GM19023 (cell line): ENCODE measurements around the gene POU2F1.

Experiments
- ATAC-seq: cut with Tn5 transposase; IDR thresholded peaks from one replicate; pipeline ENCODE4 v1.9.1; 2021; ENCODE audit warnings: mild to moderate bottlenecking, moderate library complexity; ENCODE audit not compliant: unreplicated experiment

The POU2F1 gene

DNA sequence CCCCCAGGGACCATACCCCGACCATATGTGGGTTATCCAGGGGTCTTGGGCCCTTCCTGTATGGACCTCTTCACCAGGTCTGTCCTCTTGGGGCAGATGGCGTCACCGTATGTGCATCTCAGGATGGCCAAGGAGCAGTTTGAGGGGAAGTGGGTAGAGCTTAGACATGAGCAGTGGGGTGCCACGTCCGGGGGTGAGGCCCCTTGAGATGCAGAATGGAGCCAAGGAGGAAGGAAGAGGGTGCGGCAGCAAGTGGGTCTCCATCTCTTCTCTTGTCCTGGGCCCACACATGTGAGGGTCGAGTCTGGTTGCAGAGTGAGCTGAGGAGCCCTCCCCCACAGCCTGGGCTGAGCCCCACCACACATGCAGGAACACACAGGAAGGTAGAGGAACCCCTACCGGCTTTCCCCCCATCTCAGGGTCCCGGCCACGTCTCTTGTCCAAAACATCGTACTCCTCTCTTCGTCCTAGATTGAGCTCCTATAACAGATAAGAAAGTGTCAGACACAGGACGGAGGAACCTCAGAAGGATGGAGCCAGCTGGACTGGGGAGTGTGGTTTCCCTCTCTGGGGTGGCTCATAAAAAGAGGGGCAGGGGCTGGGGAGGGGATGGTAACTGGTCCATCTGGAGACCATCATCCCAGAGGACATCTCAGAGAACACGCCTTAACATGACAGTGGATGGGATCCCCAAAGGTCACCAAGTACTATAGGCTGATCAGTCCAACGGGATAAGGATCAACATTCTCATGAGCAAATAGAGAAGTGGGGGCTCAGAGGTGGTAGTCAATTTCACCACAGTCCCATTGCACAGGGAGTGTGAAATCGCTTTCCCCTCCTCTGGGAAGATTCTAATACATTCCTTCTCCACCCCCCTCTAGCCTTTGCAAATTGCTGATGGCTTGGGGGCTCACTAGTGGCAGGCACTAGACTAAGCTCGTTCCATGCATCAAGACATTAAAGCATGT is 217.8 kb downstream of the POU2F1 start:
- ATAC-seq = no peak

DNA sequence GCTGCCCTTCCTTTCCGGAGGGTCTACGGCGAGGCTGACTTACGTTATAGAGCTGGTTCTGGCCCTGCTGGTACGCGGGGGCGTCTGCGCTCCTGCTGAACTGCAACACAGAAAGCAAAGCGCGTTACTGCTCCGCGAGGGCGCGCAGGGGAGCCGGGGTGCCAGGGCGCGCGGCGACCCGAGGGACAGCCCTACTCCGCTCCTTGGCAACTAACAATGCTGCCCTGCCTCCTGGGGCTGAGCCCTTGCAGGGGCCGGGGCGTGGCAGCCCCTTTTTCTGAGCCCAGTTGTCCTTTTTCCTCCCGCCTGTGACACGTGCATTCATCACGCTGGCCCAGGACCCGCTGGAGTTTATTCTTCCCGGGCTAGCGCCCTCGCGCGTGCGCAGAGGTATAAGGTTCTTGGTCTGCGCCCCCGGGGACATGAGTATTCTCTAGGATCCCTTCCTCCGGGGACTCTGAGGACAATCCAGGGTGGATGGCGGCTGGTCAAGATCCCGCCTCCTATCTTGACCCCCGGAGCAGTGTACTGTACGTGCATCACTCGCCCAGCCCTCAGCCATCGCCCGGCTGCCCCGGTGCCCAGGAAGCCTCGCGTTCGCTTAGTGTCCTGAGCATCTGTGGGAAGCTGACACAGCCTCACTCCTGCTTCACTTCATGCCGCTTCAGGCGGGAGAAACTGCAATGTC is 218.8 kb downstream of the POU2F1 start:
- ATAC-seq = no peak

DNA sequence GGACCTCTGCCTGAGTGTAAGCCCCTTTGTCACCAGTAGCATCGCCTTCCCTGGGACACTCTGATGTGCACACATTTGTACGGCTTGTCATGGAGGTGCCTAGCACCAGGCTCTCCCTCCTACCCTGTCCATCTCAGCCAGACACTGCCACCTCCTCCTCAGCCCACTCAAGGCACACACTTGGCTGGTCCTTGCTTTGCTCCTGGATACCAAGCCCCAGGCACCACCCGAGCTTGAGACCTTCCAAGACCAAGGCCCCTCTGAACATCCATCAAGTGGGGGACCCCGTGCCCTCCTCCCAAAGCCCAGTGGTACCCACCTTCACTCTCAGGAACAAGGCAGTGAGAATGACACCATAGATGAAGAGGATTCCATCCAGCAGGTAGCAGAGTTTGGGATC is 219.7 kb downstream of the POU2F1 start:
- ATAC-seq = no peak

DNA sequence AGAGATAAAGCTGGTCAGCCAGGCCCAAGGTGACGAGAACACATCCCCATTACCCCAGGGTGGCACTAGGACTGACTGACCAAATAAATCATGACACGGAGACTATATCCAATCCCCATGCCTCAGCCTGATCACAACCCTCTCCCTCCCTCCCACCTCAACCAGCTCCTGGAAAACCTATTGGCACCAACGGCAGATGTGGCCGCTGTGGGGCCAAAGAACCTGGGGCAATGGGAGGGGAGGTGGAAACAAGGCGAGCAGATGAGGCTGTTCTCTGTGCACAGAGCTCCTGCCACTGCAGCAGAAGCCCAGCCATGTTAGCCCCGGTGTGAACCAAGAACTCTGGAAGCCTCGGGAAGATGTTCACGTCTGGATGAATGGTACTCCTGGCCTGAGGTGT is 220.1 kb downstream of the POU2F1 start:
- no peak for ATAC-seq

DNA sequence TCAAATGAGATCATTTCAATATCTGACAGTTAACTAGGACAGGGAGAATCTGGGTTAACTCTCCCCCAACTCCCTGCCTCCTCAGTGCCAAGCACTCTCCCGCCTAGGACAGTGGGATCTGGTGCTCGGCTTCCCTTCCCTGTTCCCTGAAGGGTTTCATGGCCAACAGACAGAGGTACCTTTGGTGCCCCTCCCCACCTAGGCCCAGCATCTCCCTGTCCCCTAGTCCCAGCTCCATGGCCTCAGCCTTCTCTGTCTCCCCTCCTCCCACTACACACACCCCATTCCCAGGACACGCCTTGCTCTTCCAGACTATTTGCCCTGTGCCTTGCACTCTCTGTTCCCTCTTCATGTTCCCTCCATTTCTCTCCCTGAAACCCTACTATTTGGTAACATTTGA is 220.5 kb downstream of the POU2F1 start:
- ATAC-seq = no peak

DNA sequence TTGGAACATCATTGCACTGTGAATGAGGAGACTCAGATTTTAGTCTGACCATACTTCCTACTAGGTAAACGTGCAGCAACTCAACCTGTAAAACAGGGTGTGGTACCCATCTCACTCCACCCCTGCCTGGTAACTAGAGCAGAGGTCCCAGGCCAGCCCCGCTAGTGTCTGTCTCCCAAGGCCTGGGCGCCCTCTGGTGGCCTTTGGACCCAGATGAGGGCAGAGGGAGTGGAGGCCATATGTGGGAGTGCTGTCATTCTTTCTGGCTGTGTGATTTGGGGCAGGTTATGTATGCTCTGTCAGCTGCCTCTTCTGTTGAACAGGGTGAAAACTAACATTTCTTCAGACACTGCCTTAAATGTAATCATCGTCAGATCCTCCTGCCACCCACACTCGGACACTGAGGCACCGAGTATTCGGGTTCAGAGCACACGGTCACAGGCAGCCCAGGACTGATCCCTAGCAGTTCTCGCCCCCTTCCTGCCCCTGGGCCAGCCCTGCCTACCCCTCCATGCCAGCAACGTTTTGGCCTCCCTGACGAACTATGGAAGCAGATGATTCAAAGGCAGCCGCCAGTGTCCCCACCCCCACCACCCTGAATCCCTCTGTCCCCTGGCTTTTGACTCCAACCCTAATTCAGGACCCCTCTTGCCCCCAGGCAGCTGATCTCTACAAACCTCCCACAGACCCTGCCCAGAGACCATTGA is 221.6 kb downstream of the POU2F1 start:
- ATAC-seq = peak; percentile 84

DNA sequence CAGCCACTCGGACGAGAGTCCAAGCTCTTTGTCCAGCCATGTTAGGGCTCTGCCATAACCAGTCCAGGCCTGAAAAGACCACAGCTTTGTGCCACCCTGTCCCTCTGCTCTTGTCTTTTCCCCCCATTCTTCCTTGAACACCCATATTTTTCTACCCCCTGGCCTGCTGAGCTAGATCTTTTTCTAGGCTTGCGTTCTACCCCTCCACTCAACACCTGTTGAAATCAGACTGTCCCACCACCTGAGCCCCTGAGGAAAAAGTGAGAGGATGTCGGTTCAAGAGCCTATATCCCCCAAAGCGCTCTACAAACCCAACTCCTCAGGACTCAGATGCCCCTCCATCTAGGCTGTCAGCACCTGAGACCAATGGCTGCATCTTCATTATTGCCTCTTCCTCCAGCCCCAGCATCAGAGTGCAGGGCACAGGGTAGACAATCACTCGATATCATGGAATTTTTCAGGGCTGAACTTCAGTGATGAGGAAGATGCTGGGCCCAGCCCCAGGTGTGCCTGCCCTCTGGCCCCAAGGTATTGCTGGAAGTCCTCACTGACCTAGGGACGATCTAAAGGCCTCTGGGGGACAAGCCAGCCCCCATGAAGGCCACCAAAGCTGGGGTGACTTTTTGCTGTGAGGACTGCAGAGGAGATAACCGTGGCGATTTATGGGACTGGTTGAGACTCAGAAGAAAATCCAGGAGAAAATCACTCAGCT is 222.3 kb downstream of the POU2F1 start:
- no peak for ATAC-seq

DNA sequence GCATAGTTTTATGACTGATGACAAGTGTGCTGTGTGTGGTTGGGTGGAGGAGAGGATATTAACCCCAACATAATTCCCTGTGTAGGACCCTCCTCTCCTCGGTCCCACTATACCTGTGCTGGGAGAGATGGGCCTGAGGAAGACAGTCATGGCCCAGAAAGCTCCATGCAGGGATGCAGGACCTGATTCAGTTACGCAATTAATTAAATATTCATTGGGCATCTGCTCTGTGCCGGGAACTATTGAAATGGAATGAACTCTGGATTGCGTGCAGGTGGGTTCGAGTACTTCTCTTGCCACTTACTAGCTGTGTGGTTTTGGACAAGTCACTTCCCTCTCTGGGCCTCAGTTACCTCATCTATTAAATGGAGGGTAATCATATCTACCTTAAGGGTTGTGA is 223.1 kb downstream of the POU2F1 start:
- ATAC-seq = no peak

DNA sequence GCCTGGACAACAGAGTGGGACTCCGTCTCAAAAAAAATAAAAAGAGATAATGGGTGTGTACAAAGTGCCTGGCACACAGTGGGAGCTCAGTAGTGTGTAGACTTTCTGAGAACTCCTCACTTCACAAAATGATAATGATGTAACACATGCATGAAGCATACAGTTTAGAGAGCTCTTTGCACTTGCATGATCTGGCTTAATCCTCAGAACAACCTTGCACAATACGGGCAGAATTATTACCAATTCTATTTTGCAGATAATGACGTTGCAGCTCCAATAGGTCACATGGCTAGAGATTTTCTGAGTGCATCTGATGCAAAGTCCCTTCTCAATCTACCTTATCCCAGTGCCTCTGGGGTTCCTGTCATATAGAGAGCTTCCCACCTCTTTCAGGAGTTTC is 226.3 kb downstream of the POU2F1 start:
- ATAC-seq = no peak

DNA sequence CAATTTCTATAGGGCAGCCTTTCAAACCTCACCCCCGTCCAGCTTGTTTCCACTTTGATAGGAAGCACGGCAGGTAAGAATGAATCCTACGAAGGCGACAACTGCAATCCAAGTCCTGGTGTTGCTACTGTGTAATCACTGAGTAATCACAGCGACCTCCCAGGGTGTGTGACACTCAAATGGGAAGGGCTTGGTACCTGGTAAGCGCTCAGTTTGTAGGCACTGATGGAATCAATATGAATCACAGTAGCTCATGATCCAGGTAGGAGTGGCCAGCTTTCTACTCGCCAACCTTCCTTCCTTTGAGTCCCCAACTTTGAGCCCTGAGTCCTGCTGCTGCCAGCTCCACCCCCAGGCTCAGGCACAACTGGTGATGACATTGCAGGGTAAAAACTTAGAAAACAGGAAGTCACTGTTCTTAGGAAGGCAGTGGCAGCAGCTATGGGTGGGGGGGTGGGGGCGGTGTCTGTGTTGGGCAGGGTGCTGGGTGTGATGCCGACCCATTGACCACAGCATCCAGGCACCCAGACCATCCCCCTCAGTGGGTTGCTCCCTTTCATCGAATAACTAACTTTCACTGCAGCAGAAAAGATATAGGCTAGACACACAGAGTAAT is 226.9 kb downstream of the POU2F1 start:
- ATAC-seq = peak; percentile 63

DNA sequence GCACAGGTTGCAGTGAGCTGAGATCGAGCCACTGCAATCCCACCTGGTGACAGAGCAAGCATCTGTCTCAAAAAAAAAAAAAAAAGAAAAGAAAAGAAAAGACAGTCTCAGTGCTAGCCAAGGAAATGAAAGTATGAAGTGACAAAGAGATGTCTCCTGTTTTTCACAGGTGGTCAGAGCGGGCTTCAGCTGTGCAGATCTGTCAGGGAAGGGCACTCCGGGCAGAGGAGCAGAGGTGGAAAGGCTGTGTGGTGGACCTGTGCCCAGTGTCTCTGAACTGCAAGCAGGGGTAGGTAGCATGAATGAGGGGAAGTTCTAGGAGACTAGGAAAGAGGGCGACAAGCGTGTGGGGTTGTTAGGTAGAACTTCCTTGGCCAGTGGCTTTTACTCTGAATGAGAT is 230.2 kb downstream of the POU2F1 start:
- no peak for ATAC-seq

DNA sequence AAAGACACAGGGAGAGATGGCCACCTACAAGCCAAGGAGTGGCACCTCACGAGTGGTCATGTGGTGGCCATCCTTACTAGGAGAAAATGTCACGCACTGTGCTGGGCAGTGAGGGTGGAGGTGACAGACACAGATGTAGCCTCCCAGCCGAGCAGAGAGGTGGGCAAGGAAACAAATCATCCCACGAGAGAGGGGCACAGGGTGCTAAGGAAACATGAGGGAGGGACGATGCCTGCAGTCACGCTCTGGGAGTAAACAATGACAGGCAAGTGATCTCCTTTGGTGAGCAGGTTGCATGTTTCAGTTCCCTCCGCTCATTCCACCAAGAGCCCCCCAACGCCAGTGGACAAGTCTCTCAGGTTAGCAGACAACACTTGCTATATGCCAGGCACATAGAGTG is 231.8 kb downstream of the POU2F1 start:
- ATAC-seq = no peak

DNA sequence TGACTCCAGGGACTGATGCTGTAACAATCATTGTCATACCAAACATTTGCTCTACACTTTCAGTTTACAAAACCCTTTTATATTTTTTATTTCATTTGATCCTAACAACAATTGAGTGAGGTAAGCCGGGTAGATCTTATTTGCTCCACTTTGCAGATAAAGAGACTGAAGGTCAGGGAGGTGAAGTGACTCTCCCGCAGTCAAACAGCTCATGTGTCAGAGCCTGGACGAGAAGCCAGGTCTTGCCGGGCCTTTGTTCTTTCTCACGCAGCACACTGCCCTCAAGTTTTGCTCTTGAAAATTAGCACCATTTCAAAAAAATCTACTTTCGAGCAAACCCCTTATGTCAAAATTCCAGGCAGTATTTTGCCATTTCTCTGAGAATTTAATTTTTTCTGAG is 232.4 kb downstream of the POU2F1 start:
- ATAC-seq = no peak

DNA sequence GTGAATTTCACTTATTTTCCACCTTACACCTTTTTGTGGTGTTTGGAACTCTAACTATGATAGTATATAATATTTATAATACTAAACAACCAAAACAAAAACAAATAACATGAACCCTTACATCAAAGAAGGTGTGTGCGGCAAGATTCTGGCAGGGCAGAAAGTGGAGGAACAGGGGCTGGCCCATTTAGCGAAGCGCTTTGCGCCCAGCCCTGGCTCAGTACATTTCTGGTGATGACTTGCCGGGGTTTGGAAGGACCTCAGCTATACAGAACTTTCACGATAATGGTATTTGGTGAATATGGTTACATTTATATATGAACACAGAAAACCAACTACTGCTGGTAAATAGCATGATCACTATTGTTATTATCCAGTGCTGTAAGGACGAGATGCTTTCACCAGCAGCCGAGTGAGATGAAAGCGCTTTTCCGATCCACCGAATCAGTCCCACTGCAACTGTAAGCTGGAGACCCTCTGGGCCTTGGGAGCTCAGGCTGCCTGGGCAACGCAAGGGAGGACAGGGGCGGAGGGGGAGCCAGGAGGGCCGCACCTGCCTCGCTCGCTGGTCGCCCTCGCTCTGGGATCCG is 233.7 kb downstream of the POU2F1 start:
- ATAC-seq = peak; percentile 22

DNA sequence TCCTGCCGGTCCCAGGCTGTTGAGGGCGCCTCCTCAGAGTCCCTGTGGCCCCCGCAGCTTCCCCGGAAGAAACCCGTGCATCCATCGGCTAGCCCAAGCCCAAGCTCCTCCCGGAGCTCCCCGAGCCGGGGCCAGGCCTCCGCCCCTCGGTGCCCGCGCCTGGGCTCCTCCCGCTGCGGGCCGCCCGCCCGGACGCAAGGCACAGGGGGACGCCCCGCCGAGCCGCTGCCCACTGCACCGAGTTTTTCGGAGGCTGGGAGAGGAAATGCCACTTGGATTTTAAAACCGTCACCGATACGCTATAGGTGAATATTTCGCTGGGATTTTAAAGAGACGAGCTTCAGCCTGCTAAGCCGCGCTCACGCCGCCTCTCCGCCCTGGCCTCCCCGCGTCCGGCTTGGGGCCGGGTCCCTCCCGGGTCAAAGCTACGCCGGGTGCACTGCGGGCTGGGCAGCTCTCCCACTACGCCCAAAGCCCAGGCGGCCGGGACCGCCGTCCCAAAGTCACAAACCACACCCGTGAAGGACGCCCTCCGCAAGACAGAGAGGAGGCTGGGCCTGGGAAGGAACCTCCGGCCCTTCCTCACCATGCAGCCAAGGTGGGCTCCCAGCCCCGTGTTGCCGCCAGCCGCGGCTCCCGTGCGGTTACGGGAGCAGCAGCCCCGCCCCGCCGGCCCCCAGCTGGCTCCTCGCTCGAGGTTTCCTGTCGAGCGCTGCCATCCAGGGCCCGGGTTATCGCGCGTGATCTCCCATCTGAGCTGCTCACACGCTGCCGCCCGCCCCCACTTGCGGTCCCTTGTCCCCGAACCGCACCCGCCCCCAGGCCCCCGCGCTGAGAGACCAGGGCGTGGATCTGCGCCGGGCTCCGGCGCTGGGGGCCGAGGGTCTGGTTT is 234.5 kb downstream of the POU2F1 start:
- ATAC-seq = peak; percentile 62

DNA sequence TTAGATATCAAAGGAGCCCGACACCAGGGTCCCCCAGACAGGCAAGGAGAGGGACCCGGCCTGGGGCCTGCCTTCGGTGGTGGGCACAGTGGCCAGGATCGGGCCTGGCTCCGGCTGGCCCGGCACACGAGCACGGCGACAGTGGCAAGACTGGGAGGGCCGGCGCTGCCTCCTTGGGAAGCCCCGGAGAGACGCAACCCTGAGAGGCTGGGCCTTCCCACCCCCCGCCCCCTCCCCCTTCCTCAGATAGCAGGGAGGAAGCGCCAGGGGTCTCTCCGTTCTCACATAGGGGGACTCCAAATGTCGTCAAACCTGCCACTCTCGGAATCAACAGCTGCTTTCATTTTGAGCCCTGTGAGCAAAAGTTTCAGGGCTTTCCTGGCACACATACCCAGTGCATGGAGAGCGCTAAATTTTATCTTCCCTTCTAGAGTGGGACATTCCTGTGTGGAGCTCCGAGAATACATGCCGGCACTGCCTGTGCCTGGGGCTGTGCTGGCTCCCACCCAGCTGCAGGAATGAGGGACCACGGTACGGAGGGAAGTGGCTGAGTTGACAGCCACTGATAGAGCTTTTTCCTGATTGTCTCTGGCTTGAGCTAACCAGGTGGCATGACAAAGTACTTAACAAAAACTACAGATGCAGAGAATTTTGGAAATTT is 235.2 kb downstream of the POU2F1 start:
- ATAC-seq = peak; percentile 39

DNA sequence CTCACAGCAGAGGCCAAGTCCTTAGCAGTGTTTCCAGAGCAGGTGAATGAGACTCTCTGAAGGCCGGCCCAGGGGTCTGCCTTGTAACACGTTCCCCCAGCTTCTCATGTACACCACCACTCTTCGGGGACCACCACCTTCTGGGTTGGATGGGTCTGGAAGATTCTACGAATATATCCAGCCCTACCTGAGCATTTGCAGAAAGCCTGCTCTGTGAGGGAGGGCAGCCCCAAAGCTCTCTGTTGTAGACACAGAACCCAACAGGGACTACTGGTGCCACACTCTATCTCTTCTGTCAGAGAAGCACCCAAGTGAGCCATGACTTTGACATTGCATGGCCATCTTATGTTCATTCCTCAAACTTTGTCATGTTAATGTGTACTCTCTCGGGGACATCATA is 235.8 kb downstream of the POU2F1 start:
- ATAC-seq = no peak

DNA sequence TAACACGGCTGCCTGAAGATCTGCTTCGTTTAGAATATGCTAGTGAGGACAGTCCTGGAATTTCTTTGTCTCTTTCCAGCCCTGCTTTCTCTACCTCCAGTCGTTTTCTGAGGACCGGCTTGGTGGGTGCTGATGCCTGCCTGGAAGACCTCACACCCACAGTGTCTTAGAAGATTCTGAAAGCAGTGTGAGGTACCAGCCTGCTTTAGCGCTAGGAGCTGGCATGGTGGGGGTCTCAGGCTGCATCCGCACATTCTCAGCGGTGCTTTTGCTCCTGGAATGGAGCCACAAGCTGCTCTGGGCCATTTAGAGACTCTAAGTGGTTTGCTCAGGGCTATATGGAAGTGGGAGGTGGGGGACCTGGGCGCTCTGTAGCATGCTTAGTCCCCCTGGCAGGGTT is 236.2 kb downstream of the POU2F1 start:
- ATAC-seq = no peak
